ENCODE measurements around the gene RMND5B. TPM values are rescaled to one million over a fixed set of nuclear protein-coding genes. Genes with fewer than 3 reads are reported as not detected.
"Not testable (repeated sequence)": the region's sequence is repeated elsewhere in the genome, so short reads cannot be mapped to it uniquely, and the experiment has no call there.

RMND5B gene
- polyA plus RNA-seq, 4 donors = 31.2 to 36.5 (median 32.7) TPM

DNA sequence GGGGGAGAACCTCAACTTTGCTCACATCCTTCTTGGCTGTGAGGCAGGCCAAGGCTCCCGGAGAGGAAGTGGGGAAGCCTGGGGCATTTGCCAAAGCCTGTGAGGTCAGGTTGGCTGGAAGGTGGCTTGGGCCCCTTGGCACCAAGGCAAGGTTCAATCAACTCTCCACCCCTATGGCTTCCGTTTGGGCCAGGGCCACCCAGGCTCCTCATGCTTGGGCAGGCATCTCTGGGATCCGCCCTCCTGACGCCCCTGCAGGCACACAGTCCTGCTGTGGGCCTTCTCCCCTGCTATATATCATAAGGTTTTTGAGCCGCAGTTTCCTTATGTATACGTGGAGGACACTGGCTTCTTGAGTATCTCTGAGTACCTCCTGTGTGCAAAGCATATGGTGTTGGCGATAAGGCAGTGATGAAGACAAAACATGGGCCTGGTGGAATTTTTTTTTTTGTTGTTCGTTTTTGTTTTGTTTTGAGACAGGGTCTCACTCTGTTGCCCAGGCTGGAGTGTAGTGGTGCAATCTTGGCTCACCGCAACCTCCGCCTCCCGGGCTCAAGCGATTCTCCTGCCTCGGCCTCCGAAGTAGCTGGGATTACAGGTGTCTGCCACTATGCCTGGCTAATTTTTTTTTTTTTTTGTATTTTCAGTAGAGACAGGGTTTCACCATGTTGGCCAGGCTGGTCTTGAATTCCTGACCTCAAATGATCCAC lies 3.4 kb upstream of the RMND5B start:
- not testable (repeated sequence) for DNase-seq (ENCODE audit: low read depth in 4 of 4, low spot score in 3 of 4)

DNA sequence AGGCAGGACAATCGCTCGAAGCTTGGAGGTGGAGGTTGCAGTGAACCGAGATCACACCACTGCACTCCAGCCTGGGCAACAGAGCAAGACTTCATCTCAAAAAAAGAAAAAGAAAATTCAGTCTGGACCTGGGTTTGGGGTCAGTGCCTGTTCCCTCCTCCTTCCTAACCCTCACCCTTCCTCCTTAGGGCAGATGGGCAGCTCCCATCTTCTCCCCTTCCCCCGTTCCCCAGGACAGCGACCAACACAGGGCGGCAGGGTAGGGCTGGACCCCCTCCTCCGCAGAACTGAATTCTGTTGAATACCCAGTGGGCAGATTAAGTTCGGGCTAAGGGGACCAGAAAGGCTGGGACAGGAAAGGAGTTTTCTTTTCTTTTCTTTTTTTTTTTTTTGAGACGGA lies 1.5 kb upstream of the RMND5B start:
- no peak for DNase-seq (ENCODE audit: low read depth in 4 of 4, low spot score in 3 of 4)

DNA sequence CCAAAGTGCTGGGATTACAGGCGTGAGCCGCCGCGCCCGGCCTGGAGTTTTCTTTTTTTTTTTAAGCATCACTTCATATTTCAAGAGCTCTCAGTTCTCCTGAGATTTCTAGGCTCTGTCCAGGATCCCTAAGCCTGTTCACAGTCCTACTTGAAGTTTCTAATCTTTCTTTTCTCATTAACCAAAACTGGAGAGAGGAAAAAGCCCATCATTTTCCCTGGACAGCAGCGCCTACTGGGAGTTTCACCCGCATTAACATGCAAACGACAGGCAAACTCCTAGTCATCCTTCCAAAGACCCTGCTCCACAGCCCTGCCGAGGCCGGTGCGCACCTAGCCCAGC lies 609 bp upstream of the RMND5B start:
- DNase-seq (ENCODE audit: low read depth in 4 of 4, low spot score in 3 of 4) = not testable (repeated sequence)

DNA sequence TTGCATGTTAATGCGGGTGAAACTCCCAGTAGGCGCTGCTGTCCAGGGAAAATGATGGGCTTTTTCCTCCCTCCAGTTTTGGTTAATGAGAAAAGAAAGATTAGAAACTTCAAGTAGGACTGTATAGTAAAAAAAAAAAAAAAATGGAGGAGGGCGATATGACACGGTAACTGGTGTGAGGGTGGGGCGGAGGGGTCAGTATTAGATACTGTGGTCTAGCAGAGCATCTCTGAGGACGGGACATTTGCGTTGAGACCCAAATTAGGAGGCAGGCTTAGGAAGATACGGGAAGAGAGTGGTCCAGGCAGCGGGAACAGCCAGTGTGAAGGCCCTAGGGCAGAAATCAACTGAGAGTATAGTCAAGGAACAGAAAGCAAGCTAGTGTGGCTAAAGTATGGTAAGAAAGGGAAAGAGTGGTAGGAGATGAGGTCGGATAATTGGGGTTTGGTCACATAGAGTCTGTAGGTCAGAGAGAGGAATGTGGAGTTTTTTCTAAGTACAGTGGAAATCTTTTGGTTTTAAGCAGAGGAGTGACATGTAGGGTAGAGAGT lies 707 bp downstream of the RMND5B start:
- no peak for DNase-seq (ENCODE audit: low read depth in 4 of 4, low spot score in 3 of 4)

DNA sequence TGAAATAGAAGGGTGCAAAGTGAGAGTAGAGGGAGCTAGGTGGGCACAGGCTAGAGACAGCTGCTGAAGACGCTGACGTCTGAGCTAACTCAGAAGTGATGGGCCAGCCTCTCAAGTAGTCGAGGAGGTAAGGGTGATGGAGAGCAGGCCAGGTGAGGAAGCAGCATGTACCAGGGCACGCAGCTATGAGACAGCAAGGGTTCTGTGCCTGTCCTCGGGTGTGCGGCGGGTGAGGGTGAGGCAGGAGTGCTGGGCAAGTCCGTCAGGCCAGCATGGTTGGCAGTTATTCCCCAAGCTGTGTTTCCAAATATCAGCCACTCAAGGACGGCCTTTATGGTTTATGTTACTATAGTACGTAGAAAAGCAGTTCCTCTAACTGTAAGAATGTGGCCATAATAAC lies 6.2 kb downstream of the RMND5B start:
- no peak for DNase-seq (ENCODE audit: low read depth in 4 of 4, low spot score in 3 of 4)

GRCh38 chr5:178137991-178138390 lies 7.2 kb downstream of the RMND5B start:
- no peak for DNase-seq (ENCODE audit: low read depth in 4 of 4, low spot score in 3 of 4)

- DNase-seq (ENCODE audit: low read depth in 4 of 4, low spot score in 3 of 4) = no peak
Measured at GRCh38 chr5:178141550-178141949, 10.7 kb downstream of the RMND5B start.

DNA sequence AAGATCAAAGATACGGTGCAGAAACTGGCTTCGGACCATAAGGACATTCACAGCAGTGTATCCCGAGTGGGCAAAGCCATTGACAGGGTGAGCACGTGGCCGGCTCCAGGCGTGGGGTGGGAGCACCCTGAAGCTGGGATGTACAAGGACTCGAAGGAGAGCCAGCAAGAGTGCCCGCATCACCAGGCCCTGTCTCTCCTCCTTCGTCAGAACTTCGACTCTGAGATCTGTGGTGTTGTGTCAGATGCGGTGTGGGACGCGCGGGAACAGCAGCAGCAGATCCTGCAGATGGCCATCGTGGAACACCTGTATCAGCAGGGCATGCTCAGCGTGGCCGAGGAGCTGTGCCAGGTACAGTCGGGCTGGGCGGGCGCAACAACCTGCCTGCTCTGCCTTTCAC lies 11.8 kb downstream of the RMND5B start:
- DNase-seq (ENCODE audit: low read depth in 4 of 4, low spot score in 3 of 4) = no peak

DNA sequence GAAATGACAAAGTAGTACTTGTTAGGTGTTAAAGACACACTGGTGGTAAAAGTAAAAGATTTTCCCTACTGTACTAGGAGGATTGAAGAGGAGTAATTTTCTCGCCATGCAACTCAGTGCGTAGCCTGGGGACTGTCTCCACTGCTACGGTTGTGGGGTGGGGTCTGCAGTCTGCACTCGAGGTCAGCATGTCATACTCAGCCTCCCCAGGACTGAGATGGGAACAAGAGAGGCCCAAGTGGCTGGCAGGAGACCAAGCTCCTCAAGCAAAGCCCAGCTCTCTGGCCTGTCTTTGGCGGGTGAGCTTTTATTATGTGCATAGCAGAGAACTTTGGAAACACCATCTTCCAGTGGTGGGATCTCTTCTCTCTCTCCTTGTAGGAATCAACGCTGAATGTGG lies 12.4 kb downstream of the RMND5B start:
- no peak for DNase-seq (ENCODE audit: low read depth in 4 of 4, low spot score in 3 of 4)

GRCh38 chr5:178143901-178144300 lies 13.1 kb downstream of the RMND5B start:
- no peak for DNase-seq (ENCODE audit: low read depth in 4 of 4, low spot score in 3 of 4)

DNA sequence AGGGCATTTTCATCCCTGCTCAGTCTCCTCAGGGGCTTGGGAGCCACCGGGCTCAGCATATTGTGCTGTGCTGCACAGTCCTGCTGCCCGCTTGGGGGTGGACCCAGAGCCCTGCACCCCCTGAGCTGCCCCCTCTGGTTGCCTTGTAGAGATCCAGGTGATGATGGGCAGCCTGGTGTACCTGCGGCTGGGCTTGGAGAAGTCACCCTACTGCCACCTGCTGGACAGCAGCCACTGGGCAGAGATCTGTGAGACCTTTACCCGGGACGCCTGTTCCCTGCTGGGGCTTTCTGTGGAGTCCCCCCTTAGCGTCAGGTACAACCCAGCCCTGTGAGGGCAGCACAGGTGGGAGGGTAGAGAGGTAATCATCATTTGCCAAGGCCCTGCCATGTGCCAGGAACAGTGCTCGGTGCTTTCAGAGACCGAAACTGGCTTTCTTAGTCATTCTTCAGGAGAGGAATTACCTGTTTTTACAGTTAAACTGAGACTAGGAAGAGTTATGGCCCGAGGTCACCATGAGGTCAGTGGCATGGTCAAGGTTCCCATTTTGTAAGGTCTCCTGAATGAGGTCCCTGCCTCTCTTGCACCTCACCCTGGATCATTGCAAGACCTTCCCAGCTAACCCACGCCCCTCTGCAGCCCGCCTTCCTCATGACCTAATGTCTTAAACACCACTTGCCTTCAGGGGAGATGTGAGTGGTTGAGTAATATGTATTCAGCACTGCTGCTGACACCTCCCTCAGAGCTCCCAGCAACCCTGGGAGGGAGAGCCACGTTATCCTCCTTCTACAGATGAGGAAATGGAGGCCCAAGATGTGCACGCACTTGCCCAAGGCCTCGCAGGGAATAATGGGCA lies 15.4 kb downstream of the RMND5B start:
- DNase-seq (ENCODE audit: low read depth in 4 of 4, low spot score in 3 of 4) = no peak

GRCh38 chr5:178147406-178147805 lies 16.6 kb downstream of the RMND5B start:
- no peak for DNase-seq (ENCODE audit: low read depth in 4 of 4, low spot score in 3 of 4)

DNA sequence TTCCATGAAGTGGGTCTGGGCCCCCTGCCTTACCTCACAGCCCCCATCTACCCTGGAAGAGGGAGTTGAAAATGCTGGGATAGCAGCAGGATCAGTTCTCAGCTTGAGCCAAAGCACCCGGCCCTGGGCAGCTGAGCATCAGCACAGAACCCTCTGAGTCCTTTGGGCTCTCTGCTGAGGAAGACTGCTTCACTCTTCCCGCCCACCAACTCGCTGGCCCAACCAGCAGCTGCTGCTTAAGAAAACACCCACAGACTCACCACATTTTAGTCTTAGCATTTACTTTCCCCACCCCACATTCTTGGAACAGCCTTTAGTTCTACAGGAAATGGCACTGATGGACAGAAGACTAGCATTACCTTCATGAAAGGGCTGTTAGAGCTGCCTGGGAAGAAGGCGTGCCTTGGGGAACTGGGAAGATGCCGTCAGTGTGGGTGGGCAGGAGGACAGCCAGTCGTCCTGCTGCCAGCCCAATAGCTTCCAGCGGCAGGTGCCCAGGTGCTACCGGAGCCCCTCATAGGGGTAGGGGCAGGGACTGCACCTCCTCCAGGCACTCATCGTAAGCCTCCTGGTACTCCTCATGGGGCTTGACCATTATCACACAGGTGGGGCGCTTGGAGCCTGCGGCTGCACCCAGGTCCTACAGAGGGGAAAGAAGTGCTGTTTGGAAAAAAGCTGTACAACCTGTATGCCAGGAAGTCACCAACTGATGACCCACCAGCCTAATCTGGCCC lies 18.6 kb downstream of the RMND5B start:
- no peak for DNase-seq (ENCODE audit: low read depth in 4 of 4, low spot score in 3 of 4)

DNA sequence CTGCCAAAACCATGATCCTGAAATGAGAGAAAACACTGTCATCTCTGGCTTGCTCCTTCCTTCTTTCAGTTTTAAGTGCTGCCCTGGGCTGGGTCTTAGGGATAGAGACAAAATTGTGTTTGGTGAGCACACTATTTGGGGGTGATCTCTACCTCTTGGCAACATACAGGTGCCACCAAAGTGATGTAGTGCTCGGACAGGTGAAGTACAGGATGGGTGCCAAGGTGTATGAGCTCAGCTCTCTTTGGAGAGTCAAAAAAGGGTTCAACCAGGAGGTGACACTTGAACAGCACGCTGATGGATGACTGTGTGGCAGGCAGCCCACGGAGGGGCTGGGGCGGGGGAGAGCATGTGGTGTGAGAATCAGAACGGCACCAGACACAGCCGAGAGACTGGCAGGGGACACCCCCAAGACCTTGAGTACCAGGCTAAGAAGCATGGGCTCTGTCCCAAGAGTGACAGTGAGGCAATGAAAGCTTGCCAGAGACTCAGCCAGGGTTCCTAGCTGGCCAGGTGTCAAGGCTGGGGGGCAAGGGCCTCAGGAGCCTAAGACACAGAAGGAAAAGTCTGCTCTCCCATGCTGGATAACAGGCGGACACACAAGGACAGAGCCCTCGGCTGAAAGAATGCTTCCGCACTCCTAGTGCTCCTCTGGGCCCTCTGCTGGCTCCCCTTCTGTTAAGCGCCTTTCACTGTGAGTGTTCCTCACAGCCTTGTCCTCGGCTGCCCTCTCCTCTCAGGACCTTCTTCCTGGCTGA lies 20.3 kb downstream of the RMND5B start:
- no peak for DNase-seq (ENCODE audit: low read depth in 4 of 4, low spot score in 3 of 4)

DNA sequence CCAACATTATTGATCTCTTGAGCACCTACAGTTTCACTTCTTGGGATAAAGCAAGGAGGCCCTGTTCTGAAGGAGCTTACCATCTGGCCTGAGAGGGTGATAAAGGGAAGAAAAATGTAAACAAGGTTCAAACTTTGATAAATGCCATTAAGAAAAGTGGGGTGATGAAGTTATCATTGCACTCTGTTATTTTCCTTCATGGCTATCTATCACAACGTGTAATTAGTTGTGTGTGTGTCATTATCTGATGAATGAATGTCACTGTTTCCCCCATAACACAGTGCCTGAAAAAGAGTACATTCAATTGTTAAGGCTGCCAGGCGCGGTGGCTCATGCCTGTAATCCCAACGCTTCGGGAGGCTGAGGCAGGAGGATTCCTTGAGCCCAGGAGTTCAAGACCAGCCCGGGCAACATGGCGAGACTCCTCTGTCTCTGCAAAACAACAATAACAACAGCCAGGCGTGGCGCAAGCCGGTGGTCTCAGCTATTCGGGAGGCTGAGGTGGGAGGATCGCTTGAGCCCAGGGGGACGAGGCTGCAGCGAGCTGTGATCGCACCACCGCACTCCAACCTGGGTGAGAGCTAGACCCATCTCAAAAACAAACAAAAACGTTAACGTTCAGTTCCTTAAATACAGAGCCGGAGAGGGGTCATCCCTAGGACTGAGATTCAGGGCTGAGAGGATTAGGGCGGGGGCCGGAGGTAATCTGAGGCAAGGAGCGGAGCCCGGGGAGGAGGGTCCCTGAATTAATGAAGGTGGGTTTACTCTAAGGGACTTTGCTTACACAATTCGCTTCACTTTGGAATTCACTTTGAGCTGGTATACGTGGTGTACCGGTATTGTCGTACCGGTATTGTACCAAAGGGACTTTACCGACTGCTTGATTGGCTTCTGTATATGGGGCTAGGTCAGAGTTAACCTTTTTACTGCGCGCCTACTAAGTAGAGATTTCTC lies 22.0 kb downstream of the RMND5B start:
- no peak for DNase-seq (ENCODE audit: low read depth in 4 of 4, low spot score in 3 of 4)

DNA sequence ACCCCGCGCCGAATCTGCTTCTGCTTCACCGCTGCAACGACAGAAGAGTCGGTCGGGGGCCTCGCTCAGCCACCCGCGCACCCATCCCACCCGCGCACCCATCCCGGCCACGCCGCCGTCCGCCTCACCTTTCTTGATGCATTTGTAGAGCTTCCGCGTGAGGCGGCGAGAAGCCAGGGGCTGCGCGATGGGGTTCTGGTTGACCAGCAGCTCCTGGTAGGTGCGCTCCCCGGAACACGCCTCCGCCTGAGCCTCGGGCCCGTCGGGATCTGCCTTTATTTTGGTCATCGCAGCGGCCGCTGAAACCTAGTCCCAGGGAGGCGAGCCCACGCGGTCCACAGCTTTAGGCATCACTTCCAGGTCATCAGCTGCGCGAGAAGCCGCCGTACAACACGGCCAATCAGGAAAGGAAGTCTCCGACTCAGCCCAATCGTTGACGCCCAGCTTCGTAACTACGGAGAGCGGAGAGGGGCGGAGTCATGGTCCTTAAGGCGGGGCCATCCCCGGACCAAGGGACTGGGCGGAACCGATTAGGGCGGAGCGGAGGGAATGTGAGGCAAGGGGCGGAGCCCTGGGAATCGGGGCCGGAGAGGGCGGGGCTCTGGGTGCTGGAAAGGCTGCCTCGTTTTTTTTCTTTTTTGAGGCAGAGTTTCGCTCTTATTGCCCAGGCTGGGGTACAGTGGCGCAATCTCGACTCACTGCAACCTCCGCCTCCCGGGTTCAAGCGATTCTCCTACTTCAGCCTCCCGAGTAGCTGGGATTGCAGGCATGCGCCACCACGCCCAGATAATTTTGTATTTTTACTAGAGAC lies 22.9 kb downstream of the RMND5B start, which contains the start of gene NHP2:
Gene NHP2 (minus strand): TSS at position 356 of the 811 bp plus-strand sequence. CDS start 68 bp downstream, at position 288.
- peak; percentile 95 to 98 (median 98) for DNase-seq (ENCODE audit: low read depth in 4 of 4, low spot score in 3 of 4)

DNA sequence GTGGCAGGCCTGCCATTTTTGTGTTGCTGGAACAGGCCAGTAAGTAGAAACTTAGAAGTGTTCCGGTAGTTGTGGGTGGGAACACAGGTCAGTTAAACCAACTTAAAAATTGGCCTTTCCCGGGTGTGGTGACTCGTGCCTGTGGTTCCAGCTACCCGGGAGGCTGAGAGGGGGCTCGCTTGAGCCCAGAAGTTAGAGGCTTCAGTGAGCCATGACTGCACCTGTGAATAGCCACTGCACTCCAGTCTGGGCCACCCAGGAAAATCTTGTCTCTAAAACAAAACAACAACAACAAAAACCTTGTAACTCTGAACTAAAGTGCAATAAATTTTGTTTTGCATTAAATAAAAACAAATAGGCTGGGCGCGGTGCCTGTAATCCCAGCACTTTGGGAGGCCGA lies 24.3 kb downstream of the RMND5B start:
- no peak for DNase-seq (ENCODE audit: low read depth in 4 of 4, low spot score in 3 of 4)

DNA sequence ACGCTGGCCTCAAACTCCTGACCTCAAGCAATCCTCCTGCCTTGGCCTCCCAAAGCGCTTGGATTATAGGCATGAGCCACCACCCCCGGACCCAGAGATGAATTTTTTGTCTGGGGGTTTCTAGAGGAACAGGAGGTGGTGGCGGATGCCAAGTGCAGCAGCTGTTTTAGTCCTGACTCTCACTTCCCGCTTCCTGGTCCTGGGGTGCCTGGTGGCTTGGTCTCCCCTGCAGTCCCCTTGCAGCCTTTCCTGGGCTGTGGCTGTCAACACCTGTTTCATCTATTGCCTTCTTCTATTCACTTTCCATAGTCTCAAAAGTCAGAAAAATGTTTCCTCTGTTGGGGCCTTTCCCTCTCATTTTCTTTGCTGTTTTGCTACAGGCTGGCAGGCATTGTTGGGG lies 29.4 kb downstream of the RMND5B start:
- DNase-seq (ENCODE audit: low read depth in 4 of 4, low spot score in 3 of 4) = no peak

Data from right renal pelvis (tissue), 4 donors.